SK-N-SH (cell line): ENCODE data around the gene LMTK2.

Experiments used
- CHD2 ChIP-seq: fragments of 150-350 bp; IDR thresholded peaks from 2 replicates; pipeline ENCODE4 v1.6.1; 2018; ENCODE audit warnings: low read length; ENCODE audit not compliant: partially characterized antibody
- EP300 ChIP-seq, 2 experiments: IDR thresholded peaks; 2 replicates each; pipeline versions ENCODE4 v1.4.0 to v1.6.1; 2012; ENCODE audit warnings: borderline replicate concordance in 1 of 2, low read depth in 1 of 2, low read length in 1 of 2
- EZH2phosphoT487 ChIP-seq: fragments of 200-600 bp; sonication (generic); IDR thresholded peaks from 2 replicates; pipeline ENCODE4 v1.6.1; 2017; ENCODE audit warnings: low read depth, mixed run types, mild to moderate bottlenecking, antibody characterized with exemption, moderate library complexity, borderline replicate concordance
- JUND ChIP-seq: IDR thresholded peaks from 2 replicates; pipeline ENCODE4 v1.4.0; 2012
- MXI1 ChIP-seq: IDR thresholded peaks from 2 replicates; pipeline ENCODE4 v1.6.1; 2012; ENCODE audit warnings: mild to moderate bottlenecking, low read depth, low read length, improper control_type of control experiment
- NRF1 ChIP-seq: IDR thresholded peaks from 2 replicates; pipeline ENCODE4 v1.6.1; 2012; ENCODE audit warnings: low read depth, mild to moderate bottlenecking, low read length
- POLR2AphosphoS5 ChIP-seq: IDR thresholded peaks from 2 replicates; pipeline ENCODE4 v1.6.1; 2012; ENCODE audit warnings: low read depth, low read length
- RAD21 ChIP-seq: IDR thresholded peaks from 2 replicates; pipeline ENCODE4 v1.6.1; 2012; ENCODE audit warnings: mild to moderate bottlenecking, low read length
- SIN3A ChIP-seq: IDR thresholded peaks from 2 replicates; pipeline ENCODE4 v1.6.1; 2012; ENCODE audit warnings: low read depth, mild to moderate bottlenecking, low read length, moderate library complexity, borderline replicate concordance
- YY1 ChIP-seq: IDR thresholded peaks from 2 replicates; pipeline ENCODE4 v1.4.0; 2012; ENCODE audit warnings: low read depth, mild to moderate bottlenecking
- TF ChIP-seq, protein P1 (sequence below): fragments of 200-600 bp; sonication (generic); IDR thresholded peaks from 2 replicates; pipeline ENCODE4 v1.6.1; 2017; ENCODE audit warnings: antibody characterized with exemption, mild to moderate bottlenecking, moderate library complexity
- TF ChIP-seq, protein P2 (sequence below): IDR thresholded peaks from 2 replicates; pipeline ENCODE4 v1.4.0; 2012; ENCODE audit warnings: low read depth

DNA sequence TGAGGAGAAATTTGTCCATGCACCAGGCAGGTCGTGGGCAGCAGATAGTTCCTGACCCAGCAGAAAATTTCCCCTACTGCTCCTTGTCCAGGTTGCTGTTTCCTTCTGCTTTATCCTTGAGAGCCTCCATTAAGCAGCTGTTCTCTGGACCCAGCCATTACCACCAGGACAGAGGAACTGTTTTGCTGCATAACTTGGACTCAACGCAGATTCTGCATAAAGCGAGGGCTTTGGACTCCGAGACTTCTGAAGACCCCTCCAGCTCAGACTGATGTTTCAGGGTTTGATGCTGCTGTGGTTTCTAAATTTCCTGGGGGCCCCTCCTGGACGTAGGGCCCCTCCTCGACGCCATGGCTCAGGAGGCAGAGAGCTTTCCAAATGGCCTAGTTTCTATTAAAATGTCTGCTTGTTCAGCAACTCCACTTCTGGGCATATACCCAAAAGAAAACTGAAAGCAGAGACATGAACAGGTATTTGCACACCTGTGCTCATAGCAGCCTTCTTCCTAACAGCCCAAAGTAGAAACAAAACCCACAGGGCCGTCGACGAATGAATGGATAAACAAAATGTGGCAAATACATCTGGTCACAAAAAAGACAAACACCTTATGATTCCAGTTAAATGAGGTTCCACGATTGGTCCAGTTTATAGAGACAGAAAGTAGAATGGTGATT lies 28.3 kb upstream of the LMTK2 start:
- TF ChIP-seq SIN3A (no peak), MXI1 (no peak), CHD2 (no peak), JUND (no peak), RAD21 (no peak), NRF1 (no peak), POLR2AphosphoS5 (no peak), EZH2phosphoT487 (no peak), YY1 (no peak), EP300 (IDR thresholded peaks at IDR 0.05; ENCODE audit: borderline replicate concordance in 1 of 2, low read depth in 1 of 2, low read length in 1 of 2) (no peak)
- TF ChIP-seq, protein P1, sequence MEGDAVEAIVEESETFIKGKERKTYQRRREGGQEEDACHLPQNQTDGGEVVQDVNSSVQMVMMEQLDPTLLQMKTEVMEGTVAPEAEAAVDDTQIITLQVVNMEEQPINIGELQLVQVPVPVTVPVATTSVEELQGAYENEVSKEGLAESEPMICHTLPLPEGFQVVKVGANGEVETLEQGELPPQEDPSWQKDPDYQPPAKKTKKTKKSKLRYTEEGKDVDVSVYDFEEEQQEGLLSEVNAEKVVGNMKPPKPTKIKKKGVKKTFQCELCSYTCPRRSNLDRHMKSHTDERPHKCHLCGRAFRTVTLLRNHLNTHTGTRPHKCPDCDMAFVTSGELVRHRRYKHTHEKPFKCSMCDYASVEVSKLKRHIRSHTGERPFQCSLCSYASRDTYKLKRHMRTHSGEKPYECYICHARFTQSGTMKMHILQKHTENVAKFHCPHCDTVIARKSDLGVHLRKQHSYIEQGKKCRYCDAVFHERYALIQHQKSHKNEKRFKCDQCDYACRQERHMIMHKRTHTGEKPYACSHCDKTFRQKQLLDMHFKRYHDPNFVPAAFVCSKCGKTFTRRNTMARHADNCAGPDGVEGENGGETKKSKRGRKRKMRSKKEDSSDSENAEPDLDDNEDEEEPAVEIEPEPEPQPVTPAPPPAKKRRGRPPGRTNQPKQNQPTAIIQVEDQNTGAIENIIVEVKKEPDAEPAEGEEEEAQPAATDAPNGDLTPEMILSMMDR: no peak
- TF ChIP-seq, protein P2, sequence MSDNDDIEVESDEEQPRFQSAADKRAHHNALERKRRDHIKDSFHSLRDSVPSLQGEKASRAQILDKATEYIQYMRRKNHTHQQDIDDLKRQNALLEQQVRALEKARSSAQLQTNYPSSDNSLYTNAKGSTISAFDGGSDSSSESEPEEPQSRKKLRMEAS: no peak
